HepG2 (cell line): ENCODE results near the gene GMCL2. TPM values are rescaled to one million over a fixed set of nuclear protein-coding genes. Genes with fewer than 3 reads are reported as not detected.

ENCODE experiments used
- FOXJ3 ChIP-seq: sonication (generic); formaldehyde crosslinking; IDR thresholded peaks from 2 replicates; pipeline ENCODE4 v1.4.0; 2020; ENCODE audit warnings: missing genetic modification reagents, mild to moderate bottlenecking, borderline replicate concordance
- KDM1A ChIP-seq: IDR thresholded peaks from 2 replicates; pipeline ENCODE4 v1.6.1; 2016; ENCODE audit warnings: missing compliant biosample characterization
- KLF11 ChIP-seq: IDR thresholded peaks from 2 replicates; pipeline ENCODE4 v1.6.1; 2016; ENCODE audit warnings: missing compliant biosample characterization
- MAFF ChIP-seq: IDR thresholded peaks from 2 replicates; pipeline ENCODE4 v1.6.1; 2011; ENCODE audit warnings: low read depth, low read length, improper control_type of control experiment
- MTF2 ChIP-seq: sonication (generic); formaldehyde crosslinking; IDR thresholded peaks from 2 replicates; pipeline ENCODE4 v1.5.0; 2020; ENCODE audit warnings: missing genetic modification reagents, borderline replicate concordance
- NFKBIZ ChIP-seq: IDR thresholded peaks from 2 replicates; pipeline ENCODE4 v1.6.1; 2018; ENCODE audit warnings: missing genetic modification reagents, missing compliant biosample characterization
- PAX8 ChIP-seq: sonication (generic); formaldehyde crosslinking; IDR thresholded peaks from 2 replicates; pipeline ENCODE4 v1.8.0; 2022; ENCODE audit warnings: mild to moderate bottlenecking, missing genetic modification reagents, borderline replicate concordance
- RAD21 ChIP-seq: fragments of 450-650 bp; formaldehyde crosslinking; IDR thresholded peaks from 2 replicates; pipeline ENCODE4 v1.5.0; 2020; ENCODE audit warnings: mild to moderate bottlenecking
- RORA ChIP-seq: sonication (generic); formaldehyde crosslinking; IDR thresholded peaks from 2 replicates; pipeline ENCODE4 v1.5.0; 2020; ENCODE audit warnings: mild to moderate bottlenecking, missing genetic modification reagents, moderate library complexity
- SAP130 ChIP-seq: IDR thresholded peaks from 2 replicates; pipeline ENCODE4 v1.6.1; 2016; ENCODE audit warnings: low read depth
- SIX1 ChIP-seq: sonication (generic); formaldehyde crosslinking; IDR thresholded peaks from 2 replicates; pipeline ENCODE4 v1.4.0; 2020; ENCODE audit warnings: missing genetic modification reagents, borderline replicate concordance
- SPEN ChIP-seq: sonication (generic); formaldehyde crosslinking; IDR thresholded peaks from 2 replicates; pipeline ENCODE4 v1.5.1; 2020; ENCODE audit warnings: low read depth, mild to moderate bottlenecking, missing genetic modification reagents
- XRCC5 ChIP-seq: fragments of 200-400 bp; formaldehyde crosslinking; optimal IDR thresholded peaks from 2 replicates; pipeline ENCODE3; 2017; ENCODE audit warnings: mild to moderate bottlenecking, low read length
- ZKSCAN1 ChIP-seq: fragments of 150-350 bp; IDR thresholded peaks from 2 replicates; pipeline ENCODE4 v1.6.1; 2014; ENCODE audit warnings: low read length
- ZKSCAN8 ChIP-seq: IDR thresholded peaks from 2 replicates; pipeline ENCODE4 v1.6.1; 2016; ENCODE audit warnings: borderline replicate concordance, missing genetic modification reagents, missing compliant biosample characterization
- ZNF235 ChIP-seq: sonication (generic); formaldehyde crosslinking; IDR thresholded peaks from 2 replicates; pipeline ENCODE4 v1.8.1; 2023; ENCODE audit warnings: mild to moderate bottlenecking, missing genetic modification reagents, borderline replicate concordance
- ZNF264 ChIP-seq: sonication (generic); formaldehyde crosslinking; IDR thresholded peaks from 2 replicates; pipeline ENCODE4 v1.4.0; 2020; ENCODE audit warnings: missing genetic modification reagents
- ZNF350 ChIP-seq: sonication (generic); formaldehyde crosslinking; IDR thresholded peaks from 2 replicates; pipeline ENCODE4 v1.4.0; 2020; ENCODE audit warnings: mild to moderate bottlenecking, low read depth, missing genetic modification reagents, borderline replicate concordance
- ZNF468 ChIP-seq: sonication (generic); formaldehyde crosslinking; IDR thresholded peaks from 2 replicates; pipeline ENCODE4 v1.8.0; 2022; ENCODE audit warnings: mild to moderate bottlenecking, moderate library complexity, missing genetic modification reagents
- ZNF496 ChIP-seq: sonication (generic); formaldehyde crosslinking; IDR thresholded peaks from 2 replicates; pipeline ENCODE4 v1.8.1; 2023; ENCODE audit warnings: mild to moderate bottlenecking, moderate library complexity, missing genetic modification reagents; ENCODE audit not compliant: insufficient replicate concordance
- ZNF562 ChIP-seq: sonication (generic); formaldehyde crosslinking; IDR thresholded peaks from 2 replicates; pipeline ENCODE4 v1.8.0; 2022; ENCODE audit warnings: missing genetic modification reagents, borderline replicate concordance
- ZNF891 ChIP-seq: sonication (generic); formaldehyde crosslinking; IDR thresholded peaks from 2 replicates; pipeline ENCODE4 v1.5.0; 2020; ENCODE audit warnings: mild to moderate bottlenecking, missing genetic modification reagents
- ZSCAN9 ChIP-seq: IDR thresholded peaks from 2 replicates; pipeline ENCODE4 v1.6.1; 2016; ENCODE audit warnings: borderline replicate concordance
- polyA plus RNA-seq, 8 experiments: library from polyadenylated mRNA; depleted of rRNA in 3 of 8; stranded (reverse) in 7 of 8; unstranded in 1 of 8; fragments of >200 nt; fragmentation: Illumina TruSeq in 4 of 8; extraction: Trizol in 4 of 8; gene quantifications; 2 replicates each; pipeline versions ENCODE4 v1.2.1 to v1.2.3, GENCODE V29; 2011 to 2016; ENCODE audit warnings: low read depth in 4 of 8, missing spikeins in 1 of 8, mixed read lengths in 1 of 8; ENCODE audit not compliant: insufficient read depth in 1 of 8
- total RNA-seq, 5 experiments: library from RNA; depleted of rRNA; stranded (reverse); fragments of >200 nt; fragmentation: Illumina TruSeq; extraction: Trizol; gene quantifications; 2 replicates each; pipeline ENCODE4 v1.2.3, GENCODE V29; 2016; ENCODE audit warnings: low read depth in 1 of 5
- TF ChIP-seq, protein P1 (sequence below): IDR thresholded peaks from 2 replicates; pipeline ENCODE4 v1.6.1; 2018; ENCODE audit warnings: missing genetic modification reagents
- TF ChIP-seq, protein P2 (sequence below): sonication (generic); formaldehyde crosslinking; IDR thresholded peaks from 2 replicates; pipeline ENCODE4 v1.5.1; 2020; ENCODE audit warnings: mild to moderate bottlenecking, missing genetic modification reagents, moderate library complexity
- TF ChIP-seq, protein P3 (sequence below): sonication (generic); formaldehyde crosslinking; IDR thresholded peaks from 2 replicates; pipeline ENCODE4 v1.8.0; 2022; ENCODE audit warnings: mild to moderate bottlenecking, missing genetic modification reagents, moderate library complexity

Gene GMCL2
- total and polyA plus RNA-seq, 2 of the 13 experiments (the other 11 are each of a cell fraction or from before 2014, with no cell fraction given) = 0.03 TPM; not detected in 1

DNA sequence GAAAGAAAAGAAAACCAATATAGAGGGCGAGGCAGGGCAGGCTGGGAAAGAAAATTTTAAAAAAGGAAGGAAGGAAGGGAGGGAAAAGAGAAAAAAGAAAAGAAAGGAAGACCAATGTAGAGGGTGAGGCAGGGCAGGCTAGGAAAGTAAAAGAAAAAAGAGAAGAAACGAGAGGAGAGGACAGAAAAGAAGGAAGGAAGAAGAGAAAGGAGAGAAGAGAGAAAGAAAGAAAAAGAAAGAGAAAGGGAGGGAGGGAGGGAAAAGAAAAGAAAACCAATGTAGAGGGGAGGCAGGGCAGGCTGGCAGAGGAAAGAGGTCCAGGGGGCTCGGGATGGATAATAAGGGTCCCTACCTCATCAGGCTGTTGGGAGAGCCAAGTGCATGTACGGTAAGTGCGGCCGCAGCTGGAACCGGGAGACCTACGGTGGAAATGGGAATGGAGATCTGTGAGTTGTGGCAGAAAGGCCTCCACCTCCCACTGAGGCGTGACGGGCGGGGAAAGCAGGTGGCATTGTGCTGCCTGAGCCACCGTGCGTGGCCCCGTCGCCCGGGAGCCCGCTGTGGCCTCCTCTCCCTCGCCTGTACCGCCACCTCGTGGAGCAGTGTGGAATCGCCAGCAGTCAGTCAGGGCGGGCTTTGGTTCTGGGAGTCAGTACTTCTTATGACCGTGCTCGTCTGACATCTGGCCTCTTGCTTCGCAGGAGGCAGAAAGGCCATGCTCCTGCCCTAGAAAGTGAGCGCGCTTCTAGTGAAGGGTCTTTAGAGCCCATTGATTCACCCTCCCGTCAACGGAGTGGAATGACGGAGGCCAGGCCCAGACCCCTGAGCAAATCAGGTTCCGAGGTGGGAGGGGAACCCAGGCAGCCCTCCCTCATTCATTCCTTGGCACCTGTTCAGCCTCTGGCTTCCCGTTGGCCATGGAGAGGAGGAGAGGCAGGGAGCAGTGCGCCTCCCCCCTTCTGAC, 23.1 kb downstream of the GMCL2 start (continued):
- TF ChIP-seq NFKBIZ (CRISPR knock-in tag) (no peak), RORA (no peak), ZKSCAN1 (no peak), FOXJ3 (CRISPR knock-in tag) (no peak), ZNF235 (CRISPR knock-in tag) (no peak), PAX8 (CRISPR knock-in tag) (no peak), ZNF562 (no peak), ZNF468 (CRISPR knock-in tag) (no peak), ZNF264 (CRISPR knock-in tag) (no peak), KDM1A (CRISPR knock-in tag) (no peak), MAFF (no peak), SPEN (CRISPR knock-in tag) (0 out of 2 replicates have a peak, but pooled peaks have one; percentile 33), KLF11 (CRISPR knock-in tag) (no peak), ZKSCAN8 (CRISPR knock-in tag) (no peak), SAP130 (CRISPR knock-in tag) (peak; percentile 32; the same call in 1 of the 2 replicates), ZNF496 (CRISPR knock-in tag) (no peak), ZSCAN9 (no peak), RAD21 (CRISPR knock-in tag) (peak; percentile 95), SIX1 (CRISPR knock-in tag) (no peak), MTF2 (0 out of 2 replicates have a peak, but pooled peaks have one; percentile 24), ZNF350 (CRISPR knock-in tag) (peak; percentile 34; the same call in 1 of the 2 replicates), ZNF891 (0 out of 2 replicates have a peak, but pooled peaks have one; percentile 63), XRCC5 (peak; percentile 64)
- TF ChIP-seq, protein P1, sequence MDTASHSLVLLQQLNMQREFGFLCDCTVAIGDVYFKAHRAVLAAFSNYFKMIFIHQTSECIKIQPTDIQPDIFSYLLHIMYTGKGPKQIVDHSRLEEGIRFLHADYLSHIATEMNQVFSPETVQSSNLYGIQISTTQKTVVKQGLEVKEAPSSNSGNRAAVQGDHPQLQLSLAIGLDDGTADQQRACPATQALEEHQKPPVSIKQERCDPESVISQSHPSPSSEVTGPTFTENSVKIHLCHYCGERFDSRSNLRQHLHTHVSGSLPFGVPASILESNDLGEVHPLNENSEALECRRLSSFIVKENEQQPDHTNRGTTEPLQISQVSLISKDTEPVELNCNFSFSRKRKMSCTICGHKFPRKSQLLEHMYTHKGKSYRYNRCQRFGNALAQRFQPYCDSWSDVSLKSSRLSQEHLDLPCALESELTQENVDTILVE (CRISPR knock-in tag) = peak; percentile 74; the same call in 1 of the 2 replicates
- TF ChIP-seq, protein P2, sequence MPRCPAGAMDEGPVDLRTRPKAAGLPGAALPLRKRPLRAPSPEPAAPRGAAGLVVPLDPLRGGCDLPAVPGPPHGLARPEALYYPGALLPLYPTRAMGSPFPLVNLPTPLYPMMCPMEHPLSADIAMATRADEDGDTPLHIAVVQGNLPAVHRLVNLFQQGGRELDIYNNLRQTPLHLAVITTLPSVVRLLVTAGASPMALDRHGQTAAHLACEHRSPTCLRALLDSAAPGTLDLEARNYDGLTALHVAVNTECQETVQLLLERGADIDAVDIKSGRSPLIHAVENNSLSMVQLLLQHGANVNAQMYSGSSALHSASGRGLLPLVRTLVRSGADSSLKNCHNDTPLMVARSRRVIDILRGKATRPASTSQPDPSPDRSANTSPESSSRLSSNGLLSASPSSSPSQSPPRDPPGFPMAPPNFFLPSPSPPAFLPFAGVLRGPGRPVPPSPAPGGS (CRISPR knock-in tag) = no peak
- TF ChIP-seq, protein P3, sequence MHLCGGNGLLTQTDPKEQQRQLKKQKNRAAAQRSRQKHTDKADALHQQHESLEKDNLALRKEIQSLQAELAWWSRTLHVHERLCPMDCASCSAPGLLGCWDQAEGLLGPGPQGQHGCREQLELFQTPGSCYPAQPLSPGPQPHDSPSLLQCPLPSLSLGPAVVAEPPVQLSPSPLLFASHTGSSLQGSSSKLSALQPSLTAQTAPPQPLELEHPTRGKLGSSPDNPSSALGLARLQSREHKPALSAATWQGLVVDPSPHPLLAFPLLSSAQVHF (CRISPR knock-in tag) = no peak
